Choroid plexus epithelial cell (primary cell): Measurements from ENCODE around the gene RPL22L1.
"Not testable (repeated sequence)": the region's sequence is repeated elsewhere in the genome, so short reads cannot be mapped to it uniquely, and the experiment has no call there.

ENCODE experiments used
- DNase-seq: peaks from one replicate; pipeline ENCODE4 v3.0.0-alpha.2; 2010; ENCODE audit warnings: low read depth
- H3K4me3 ChIP-seq: 2 replicates; pipeline ENCODE4 v1.5.1; 2011; ENCODE audit warnings: low read depth, mild to moderate bottlenecking, control low read depth, low read length, moderate library complexity
- CTCF ChIP-seq: conservative IDR thresholded peaks from 2 replicates; pipeline ENCODE4 v1.5.1; 2011; ENCODE audit warnings: low read depth, mild to moderate bottlenecking, control low read depth, inconsistent platforms, low read length, moderate library complexity

The RPL22L1 gene

GRCh38 chr3:170897978-170898377, 28.0 kb upstream of the RPL22L1 start:
- H3K4me3 ChIP-seq: no peak overlapping the region
- no peak for DNase-seq
- no peak for TF ChIP-seq CTCF

GRCh38 chr3:170897199-170897598, 27.2 kb upstream of the RPL22L1 start:
- DNase-seq, H3K4me3 ChIP-seq: not testable (repeated sequence)

GRCh38 chr3:170896781-170897180, 26.8 kb upstream of the RPL22L1 start:
- H3K4me3 ChIP-seq: no peak overlapping the region
- no peak for DNase-seq
- no peak for TF ChIP-seq CTCF

- DNase-seq, H3K4me3 ChIP-seq: not testable (repeated sequence)
Measured at GRCh38 chr3:170896333-170896732, 26.3 kb upstream of the RPL22L1 start.

GRCh38 chr3:170893895-170894294, 23.9 kb upstream of the RPL22L1 start:
- TF ChIP-seq CTCF: no peak
- no peak for DNase-seq
- H3K4me3 ChIP-seq: no peak overlapping the region

GRCh38 chr3:170889630-170890029, 19.6 kb upstream of the RPL22L1 start:
- no peak for TF ChIP-seq CTCF
- H3K4me3 ChIP-seq: no peak overlapping the region
- no peak for DNase-seq

GRCh38 chr3:170889132-170889531, 19.1 kb upstream of the RPL22L1 start:
- no peak overlapping the region for H3K4me3 ChIP-seq
- TF ChIP-seq CTCF: no peak
- no peak for DNase-seq

- DNase-seq: not testable (repeated sequence)
Measured at GRCh38 chr3:170884109-170884930, 14.3 kb upstream of the RPL22L1 start.

GRCh38 chr3:170878688-170879087, 8.7 kb upstream of the RPL22L1 start:
- H3K4me3 ChIP-seq, DNase-seq: not testable (repeated sequence)

More at GRCh38 chr3:170884109-170884930, 14.3 kb upstream of the RPL22L1 start:
- not testable (repeated sequence) for H3K4me3 ChIP-seq

GRCh38 chr3:170877311-170877710, 7.3 kb upstream of the RPL22L1 start:
- DNase-seq, H3K4me3 ChIP-seq: not testable (repeated sequence)
